ENCODE measurements around the gene TRDMT1.

- TF ChIP-seq, protein P1, sequence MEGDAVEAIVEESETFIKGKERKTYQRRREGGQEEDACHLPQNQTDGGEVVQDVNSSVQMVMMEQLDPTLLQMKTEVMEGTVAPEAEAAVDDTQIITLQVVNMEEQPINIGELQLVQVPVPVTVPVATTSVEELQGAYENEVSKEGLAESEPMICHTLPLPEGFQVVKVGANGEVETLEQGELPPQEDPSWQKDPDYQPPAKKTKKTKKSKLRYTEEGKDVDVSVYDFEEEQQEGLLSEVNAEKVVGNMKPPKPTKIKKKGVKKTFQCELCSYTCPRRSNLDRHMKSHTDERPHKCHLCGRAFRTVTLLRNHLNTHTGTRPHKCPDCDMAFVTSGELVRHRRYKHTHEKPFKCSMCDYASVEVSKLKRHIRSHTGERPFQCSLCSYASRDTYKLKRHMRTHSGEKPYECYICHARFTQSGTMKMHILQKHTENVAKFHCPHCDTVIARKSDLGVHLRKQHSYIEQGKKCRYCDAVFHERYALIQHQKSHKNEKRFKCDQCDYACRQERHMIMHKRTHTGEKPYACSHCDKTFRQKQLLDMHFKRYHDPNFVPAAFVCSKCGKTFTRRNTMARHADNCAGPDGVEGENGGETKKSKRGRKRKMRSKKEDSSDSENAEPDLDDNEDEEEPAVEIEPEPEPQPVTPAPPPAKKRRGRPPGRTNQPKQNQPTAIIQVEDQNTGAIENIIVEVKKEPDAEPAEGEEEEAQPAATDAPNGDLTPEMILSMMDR (IDR thresholded peaks at IDR 0.05; ENCODE audit: insufficient read depth, low read depth, low read length) = no peak
- no peak for TF ChIP-seq EZH2 (IDR thresholded peaks at IDR 0.05; ENCODE audit: insufficient read depth, low read length)
These were observed 87.5 kb downstream of the TRDMT1 start for GRCh38 chr10:17113889-17114540.
